GM19238 (cell line): ENCODE measurements around the gene SCUBE2.

Experiments used
- DNase-seq: peaks from one replicate; pipeline ENCODE4 v3.0.0; 2011; ENCODE audit warnings: low spot score; ENCODE audit not compliant: insufficient read length

The SCUBE2 gene

GRCh38 chr11:9047964-9048523, 43.4 kb downstream of the SCUBE2 start:
- no peak for DNase-seq

GRCh38 chr11:9046481-9046880, 44.9 kb downstream of the SCUBE2 start:
- no peak for DNase-seq

GRCh38 chr11:9042488-9042887, 48.9 kb downstream of the SCUBE2 start:
- DNase-seq, result no peak

- no peak for DNase-seq
Measured at GRCh38 chr11:9041747-9042146, 49.7 kb downstream of the SCUBE2 start.

GRCh38 chr11:9040410-9040809, 51.0 kb downstream of the SCUBE2 start:
- no peak for DNase-seq

- no peak for DNase-seq
Measured at GRCh38 chr11:9039863-9040262, 51.5 kb downstream of the SCUBE2 start.

- DNase-seq, result no peak
Measured at GRCh38 chr11:9039198-9039597, 52.2 kb downstream of the SCUBE2 start.

GRCh38 chr11:9038541-9038940, 52.9 kb downstream of the SCUBE2 start:
- DNase-seq, result no peak

- no peak for DNase-seq
Measured at GRCh38 chr11:9037963-9038362, 53.4 kb downstream of the SCUBE2 start.

GRCh38 chr11:9037046-9037780, 54.2 kb downstream of the SCUBE2 start:
- no peak for DNase-seq

- no peak for DNase-seq
Measured at GRCh38 chr11:9030601-9031000, 60.8 kb downstream of the SCUBE2 start.

- no peak for DNase-seq
Measured at GRCh38 chr11:9029422-9029821, 62.0 kb downstream of the SCUBE2 start.

GRCh38 chr11:9028581-9028980, 62.8 kb downstream of the SCUBE2 start:
- DNase-seq, result no peak

GRCh38 chr11:9025101-9025850, 66.1 kb downstream of the SCUBE2 start:
- DNase-seq, result no peak

- DNase-seq, result no peak
Measured at GRCh38 chr11:9022961-9023680, 68.3 kb downstream of the SCUBE2 start.

GRCh38 chr11:9020916-9021315, 70.5 kb downstream of the SCUBE2 start:
- DNase-seq, result no peak

- no peak for DNase-seq
Measured at GRCh38 chr11:9019861-9020260, 71.5 kb downstream of the SCUBE2 start.

- no peak for DNase-seq
Measured at GRCh38 chr11:9017773-9018172, 73.6 kb downstream of the SCUBE2 start.

GRCh38 chr11:9016916-9017642, 74.3 kb downstream of the SCUBE2 start:
- DNase-seq, result no peak

- DNase-seq, result peak; percentile 62
Measured at GRCh38 chr11:9015677-9016076, 75.7 kb downstream of the SCUBE2 start.

GRCh38 chr11:9014826-9015225, 76.6 kb downstream of the SCUBE2 start:
- DNase-seq, result no peak
